HG03432 (cell line): Measurements from ENCODE around the gene HMCN2.

Experiments
- ATAC-seq: cut with Tn5 transposase; IDR thresholded peaks from one replicate; pipeline ENCODE4 v1.9.1; 2021; ENCODE audit warnings: mild to moderate bottlenecking, moderate library complexity; ENCODE audit not compliant: unreplicated experiment

Gene HMCN2

GRCh38 chr9:130359819-130360218 lies 94.3 kb downstream of the HMCN2 start:
- no peak for ATAC-seq

- no peak for ATAC-seq
These were observed 95.1 kb downstream of the HMCN2 start for GRCh38 chr9:130360672-130361071.

GRCh38 chr9:130361873-130362362 lies 96.4 kb downstream of the HMCN2 start:
- ATAC-seq, result no peak

GRCh38 chr9:130362691-130363090 lies 97.1 kb downstream of the HMCN2 start:
- ATAC-seq, result no peak

- no peak for ATAC-seq
These were observed 98.3 kb downstream of the HMCN2 start for GRCh38 chr9:130363755-130364404.

- ATAC-seq, result no peak
These were observed 99.2 kb downstream of the HMCN2 start for GRCh38 chr9:130364619-130365322.

GRCh38 chr9:130365323-130365721 lies 99.8 kb downstream of the HMCN2 start:
- ATAC-seq, result no peak

- ATAC-seq, result no peak
These were observed 100.5 kb downstream of the HMCN2 start for GRCh38 chr9:130366072-130366471.

- ATAC-seq, result no peak
These were observed 101.5 kb downstream of the HMCN2 start for GRCh38 chr9:130366888-130367550.

GRCh38 chr9:130368631-130369103 lies 103.1 kb downstream of the HMCN2 start:
- ATAC-seq, result no peak

GRCh38 chr9:130370226-130370625 lies 104.7 kb downstream of the HMCN2 start:
- ATAC-seq, result no peak

- ATAC-seq, result no peak
These were observed 105.8 kb downstream of the HMCN2 start for GRCh38 chr9:130371196-130371966.

- ATAC-seq, result no peak
These were observed 106.5 kb downstream of the HMCN2 start for GRCh38 chr9:130372057-130372456.

GRCh38 chr9:130373679-130374325 lies 108.2 kb downstream of the HMCN2 start:
- ATAC-seq, result no peak

GRCh38 chr9:130377612-130378011 lies 112.1 kb downstream of the HMCN2 start:
- ATAC-seq, result no peak

GRCh38 chr9:130378875-130379648 lies 113.5 kb downstream of the HMCN2 start:
- no peak for ATAC-seq

- no peak for ATAC-seq
These were observed 114.0 kb downstream of the HMCN2 start for GRCh38 chr9:130379649-130379970.

- no peak for ATAC-seq
These were observed 115.4 kb downstream of the HMCN2 start for GRCh38 chr9:130380920-130381469.

GRCh38 chr9:130381660-130382059 lies 116.1 kb downstream of the HMCN2 start:
- ATAC-seq, result no peak

- no peak for ATAC-seq
These were observed 116.5 kb downstream of the HMCN2 start for GRCh38 chr9:130382096-130382495.
